B cell (primary cell): ENCODE measurements around the gene MGME1. TPM values are rescaled to one million over a fixed set of nuclear protein-coding genes. Genes with fewer than 3 reads are reported as not detected.

Source experiments
- ATAC-seq: fragments of 200-7000 bp; cut with Tn5 transposase; one replicate; pipeline ENCODE4 v1.10.0; 2021; ENCODE audit warnings: low read depth, mild to moderate bottlenecking, moderate number of reproducible peaks, moderate library complexity
- CTCF ChIA-PET: fragments of 350-600 bp; sonication (Branson Sonifier 250); formaldehyde crosslinking; loops from one replicate; lab custom pipeline; 2021; ENCODE audit warnings: antibody characterized with exemption, inconsistent platforms; lab: Charles Lee
- POLR2A ChIA-PET: fragments of 350-600 bp; sonication (Branson Sonifier 250); formaldehyde crosslinking; loops from one replicate; lab custom pipeline; 2021; ENCODE audit warnings: antibody characterized with exemption; lab: Charles Lee
- DNase-seq: peaks from one replicate; pipeline ENCODE4 v3.0.0; 2013
- H2AFZ ChIP-seq: 2 replicates; pipeline ENCODE4 v1.6.1; 2012; ENCODE audit warnings: mild to moderate bottlenecking, low read depth, low read length; ENCODE audit not compliant: insufficient read depth, poor library complexity, severe bottlenecking
- H3K27ac ChIP-seq, 2 donors: 1 replicate in 1 of 2; 2 replicates in 1 of 2; pipeline ENCODE4 v1.5.1; 2012 to 2013; ENCODE audit warnings: low read length in 2 of 2, mild to moderate bottlenecking in 2 of 2, moderate library complexity in 1 of 2
- H3K27me3 ChIP-seq, 4 experiments: fragments of 200-600 bp in 1 of 4; sonication (generic) in 1 of 4; replicated peaks in 1 of 4; 1 replicate in 2 of 4; 2 replicates in 2 of 4; pipeline versions ENCODE4 v1.6.1 to v1.7.0; 2013 to 2016; ENCODE audit warnings: low read length in 3 of 4, mild to moderate bottlenecking in 2 of 4, mixed read lengths in 1 of 4, moderate library complexity in 1 of 4; ENCODE audit not compliant: insufficient read depth in 4 of 4, control insufficient read depth in 3 of 4; ENCODE audit errors: control extremely low read depth in 1 of 4
- H3K36me3 ChIP-seq, 2 experiments: replicated peaks in 1 of 2; 1 replicate in 1 of 2; 2 replicates in 1 of 2; pipeline versions ENCODE4 v1.6.1 to v1.7.1; 2013; ENCODE audit warnings: low read length in 1 of 2; ENCODE audit not compliant: insufficient read depth in 2 of 2, control insufficient read depth in 1 of 2; ENCODE audit errors: control extremely low read depth in 1 of 2, extremely low read depth in 1 of 2
- H3K4me1 ChIP-seq, 2 donors: fragments of 200-600 bp in 1 of 2; sonication (generic) in 1 of 2; 1 replicate in 1 of 2; 2 replicates in 1 of 2; pipeline versions ENCODE4 v1.5.1 to v1.6.1; 2013 to 2017; ENCODE audit warnings: low read length in 2 of 2; ENCODE audit not compliant: control insufficient read depth in 2 of 2, insufficient read depth in 2 of 2
- H3K4me2 ChIP-seq: replicated peaks from 2 replicates; pipeline ENCODE3; 2012; ENCODE audit warnings: mild to moderate bottlenecking, low read depth, low read length; ENCODE audit not compliant: poor library complexity, severe bottlenecking
- H3K4me3 ChIP-seq, 5 experiments: fragments of 200-600 bp in 1 of 5; sonication (generic) in 1 of 5; 1 replicate in 3 of 5; 2 replicates in 2 of 5; pipeline versions ENCODE4 v1.5.1 to v1.7.0; 2011 to 2016; ENCODE audit warnings: low read length in 4 of 5, mild to moderate bottlenecking in 4 of 5, low read depth in 2 of 5, control low read depth in 1 of 5, moderate library complexity in 1 of 5; ENCODE audit not compliant: insufficient read depth in 1 of 5; ENCODE audit errors: control extremely low read depth in 1 of 5, extremely low read depth in 1 of 5
- H3K79me2 ChIP-seq: fragments of 200-600 bp; sonication (generic); one replicate; pipeline ENCODE4 v1.6.0; 2016; ENCODE audit warnings: low read length; ENCODE audit not compliant: control insufficient read depth, insufficient read depth
- H3K9ac ChIP-seq: fragments of 200-600 bp; sonication (generic); 2 replicates; pipeline ENCODE4 v1.6.1; 2017; ENCODE audit warnings: mild to moderate bottlenecking, low read length, moderate library complexity
- H3K9me3 ChIP-seq, 3 donors: one replicate each; pipeline versions ENCODE4 v1.6.1 to v1.7.1; 2013; ENCODE audit warnings: low read length in 2 of 3; ENCODE audit not compliant: control insufficient read depth in 2 of 3, insufficient read depth in 1 of 3; ENCODE audit errors: control extremely low read depth in 1 of 3
- H4K20me1 ChIP-seq: 2 replicates; pipeline ENCODE4 v1.6.0; 2012; ENCODE audit warnings: mild to moderate bottlenecking, low read length; ENCODE audit not compliant: insufficient read depth, control insufficient read depth, poor library complexity, severe bottlenecking
- H3K27ac Mint-ChIP-seq: one replicate; pipeline ENCODE4 v1.8.0; 2021; ENCODE audit warnings: mixed read lengths
- H3K27me3 Mint-ChIP-seq: one replicate; pipeline ENCODE4 v1.8.0; 2021; ENCODE audit warnings: mixed read lengths
- H3K4me1 Mint-ChIP-seq: one replicate; pipeline ENCODE4 v1.8.0; 2021; ENCODE audit warnings: mixed read lengths
- H3K4me3 Mint-ChIP-seq: one replicate; pipeline ENCODE4 v1.8.0; 2021; ENCODE audit warnings: mixed read lengths
- H3K9me3 Mint-ChIP-seq: one replicate; pipeline ENCODE4 v1.8.0; 2022; ENCODE audit warnings: mixed read lengths; ENCODE audit not compliant: insufficient read depth
- EZH2 ChIP-seq: IDR thresholded peaks from 2 replicates; pipeline ENCODE4 v1.6.1; 2012; ENCODE audit warnings: borderline replicate concordance, low read depth, mild to moderate bottlenecking, moderate library complexity, low read length; ENCODE audit not compliant: insufficient read depth, poor library complexity, severe bottlenecking
- WGBS: methylation state at CpG from one replicate; pipeline ENCODE4 v1.1.5; 2013; ENCODE audit warnings: missing lambda C conversion rate; ENCODE audit not compliant: insufficient coverage; 5-methylcytosine and 5-hydroxymethylcytosine counted together
- intact Hi-C: fragments of 100-400 bp; cut with micrococcal nuclease; formaldehyde crosslinking; loops from one replicate; pipeline ENCODE4 v1.10.0; 2022
- polyA plus RNA-seq: library from polyadenylated mRNA; depleted of rRNA; stranded (reverse); fragments of >200 nt; gene quantifications from 2 replicates; pipeline ENCODE4 v1.2.3, GENCODE V29; 2012
- total RNA-seq, 2 donors: library from RNA; stranded (reverse); fragments of 120-200 nt in 1 of 2; gene quantifications; 1 replicate in 1 of 2; 2 replicates in 1 of 2; pipeline versions ENCODE4 v1.2.3 to v1.2.4, GENCODE V29; 2013 to 2022
- TF ChIP-seq, protein P1 (sequence below): fragments of 200-600 bp; IDR thresholded peaks from one replicate; pipeline ENCODE4 v1.8.0; 2022; ENCODE audit warnings: antibody characterized with exemption, mild to moderate bottlenecking

MGME1 gene
- total and polyA plus RNA-seq, 2 donors (not counting 1 experiment from before 2014, with no cell fraction given): 29.8 to 33.2 TPM

DNA sequence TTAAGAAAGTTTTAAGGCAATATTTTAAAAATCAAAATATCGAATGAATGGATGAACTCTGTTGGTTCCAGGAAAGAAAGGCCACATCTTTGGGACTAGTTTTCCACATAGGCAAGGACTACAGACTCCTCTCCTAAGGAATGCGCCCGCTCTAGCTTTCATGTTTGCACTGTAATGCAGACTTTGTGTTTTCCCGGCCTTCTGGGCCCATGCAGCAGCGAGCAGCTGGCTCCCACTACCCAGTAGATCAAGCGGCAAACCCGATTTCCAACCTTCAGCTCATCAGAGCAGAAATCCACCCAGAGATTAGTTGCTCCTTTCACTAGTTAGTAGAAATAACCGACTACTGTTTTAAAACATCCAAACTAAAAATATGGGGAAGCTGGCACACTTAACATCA is 61.2 kb downstream of the MGME1 start:
- H3K27ac ChIP-seq: no peak overlapping the region
- Mint-ChIP-seq H3K27ac (no peak overlapping the region), H3K9me3 (no peaks in the 10 kb centered on the region), H3K4me1 (no peaks in the 10 kb centered on the region), H3K27me3 (peaks cover 16% of the 10 kb centered on the region), H3K4me3 (no peak overlapping the region)
- no peak overlapping the region for H3K9ac ChIP-seq
- H3K79me2 ChIP-seq: no peaks in the 10 kb centered on the region
- H3K9me3 ChIP-seq: no peaks in the 10 kb centered on the region
- ATAC-seq: no peak
- ChIA-PET CTCF (no interaction called here), POLR2A (no interaction called here)
- no peak overlapping the region for H3K4me3 ChIP-seq
- no peak for DNase-seq
- peak overlapping the region; percentile 6 for H2AFZ ChIP-seq
- no peaks in the 10 kb centered on the region for H3K4me1 ChIP-seq
- no peaks in the 10 kb centered on the region for H3K36me3 ChIP-seq
- no peaks in the 10 kb centered on the region for H4K20me1 ChIP-seq
- 95% methylated on average over 7 of the region's 8 CpGs for WGBS
- intact Hi-C loops: no loop called here
- H3K27me3 ChIP-seq: peaks cover 0 to 3% (median 0%) of the 10 kb centered on the region in 4 experiments
- H3K4me2 ChIP-seq: no peak overlapping the region
- TF ChIP-seq, protein P1, sequence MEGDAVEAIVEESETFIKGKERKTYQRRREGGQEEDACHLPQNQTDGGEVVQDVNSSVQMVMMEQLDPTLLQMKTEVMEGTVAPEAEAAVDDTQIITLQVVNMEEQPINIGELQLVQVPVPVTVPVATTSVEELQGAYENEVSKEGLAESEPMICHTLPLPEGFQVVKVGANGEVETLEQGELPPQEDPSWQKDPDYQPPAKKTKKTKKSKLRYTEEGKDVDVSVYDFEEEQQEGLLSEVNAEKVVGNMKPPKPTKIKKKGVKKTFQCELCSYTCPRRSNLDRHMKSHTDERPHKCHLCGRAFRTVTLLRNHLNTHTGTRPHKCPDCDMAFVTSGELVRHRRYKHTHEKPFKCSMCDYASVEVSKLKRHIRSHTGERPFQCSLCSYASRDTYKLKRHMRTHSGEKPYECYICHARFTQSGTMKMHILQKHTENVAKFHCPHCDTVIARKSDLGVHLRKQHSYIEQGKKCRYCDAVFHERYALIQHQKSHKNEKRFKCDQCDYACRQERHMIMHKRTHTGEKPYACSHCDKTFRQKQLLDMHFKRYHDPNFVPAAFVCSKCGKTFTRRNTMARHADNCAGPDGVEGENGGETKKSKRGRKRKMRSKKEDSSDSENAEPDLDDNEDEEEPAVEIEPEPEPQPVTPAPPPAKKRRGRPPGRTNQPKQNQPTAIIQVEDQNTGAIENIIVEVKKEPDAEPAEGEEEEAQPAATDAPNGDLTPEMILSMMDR: no peak
- TF ChIP-seq EZH2: no peak

DNA sequence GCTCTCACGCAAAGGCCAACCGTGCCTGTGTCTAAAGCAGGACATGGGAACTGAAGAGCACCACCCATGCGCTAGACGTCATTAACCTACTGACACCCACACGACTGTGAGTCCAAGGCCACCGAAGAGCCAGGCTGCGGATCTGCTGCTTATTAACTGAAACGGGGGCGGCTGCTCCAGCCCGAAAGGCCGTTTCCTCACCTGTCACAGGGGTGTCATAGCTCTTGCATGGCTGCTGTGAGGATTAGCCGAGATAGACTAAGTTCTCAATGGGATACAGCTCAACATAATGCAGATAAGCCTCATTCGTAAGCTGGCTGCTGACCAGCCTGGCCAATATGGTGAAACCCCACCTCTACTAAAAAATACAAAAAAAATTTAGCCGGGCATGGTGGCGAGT is 62.2 kb downstream of the MGME1 start:
- Histone ChIP-seq H3K27ac (no peak overlapping the region), H3K4me2 (no peak overlapping the region), H4K20me1 (no peaks in the 10 kb centered on the region), H3K27me3 (no peaks in the 10 kb centered on the region), H3K36me3 (no peaks in the 10 kb centered on the region), H3K9ac (no peak overlapping the region), H2AFZ (no peak overlapping the region), H3K79me2 (no peaks in the 10 kb centered on the region), H3K4me3 (no peak overlapping the region), H3K4me1 (no peaks in the 10 kb centered on the region), H3K9me3 (no peaks in the 10 kb centered on the region)
- no peak for DNase-seq
- 94% methylated on average over 14 of the region's 15 CpGs for WGBS
- ChIA-PET CTCF (no interaction called here), POLR2A (no interaction called here)
- no peak for ATAC-seq
- Mint-ChIP-seq H3K27ac (no peak overlapping the region), H3K9me3 (no peaks in the 10 kb centered on the region), H3K4me1 (no peaks in the 10 kb centered on the region), H3K4me3 (no peak overlapping the region), H3K27me3 (peaks cover 17% of the 10 kb centered on the region)
- intact Hi-C loops: no loop called here
- TF ChIP-seq, protein P1: no peak
- no peak for TF ChIP-seq EZH2
